Ramos (cell line): ENCODE data around the gene ZNF200.
"Not testable (repeated sequence)": the region's sequence is repeated elsewhere in the genome, so short reads cannot be mapped to it uniquely, and the experiment has no call there.

Source experiments
- in situ Hi-C: fragments of 300-500 bp; cut with MboI; formaldehyde crosslinking; loops from one replicate; pipeline ENCODE4 v1.14.3; 2022; ENCODE audit warnings: low sequenced_read_pairs; ENCODE audit not compliant: unreplicated experiment

ZNF200 gene

DNA sequence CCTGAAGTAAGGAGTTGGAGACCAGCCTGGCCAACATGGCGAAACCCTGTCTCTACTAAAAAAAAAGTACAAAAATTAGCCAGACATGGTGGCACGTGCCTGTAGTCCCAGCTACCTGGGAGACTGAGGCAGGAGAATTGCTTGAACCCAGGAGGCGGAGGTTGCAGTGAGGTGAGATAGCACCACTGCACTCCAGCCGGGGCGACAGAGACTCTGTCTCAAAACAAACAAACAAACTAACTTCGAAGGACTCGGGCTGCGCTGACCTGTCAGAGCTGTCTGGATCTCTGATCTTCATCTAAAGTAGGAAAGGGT is 52.7 kb downstream of the ZNF200 start:
- in situ Hi-C loops = not testable (repeated sequence)

DNA sequence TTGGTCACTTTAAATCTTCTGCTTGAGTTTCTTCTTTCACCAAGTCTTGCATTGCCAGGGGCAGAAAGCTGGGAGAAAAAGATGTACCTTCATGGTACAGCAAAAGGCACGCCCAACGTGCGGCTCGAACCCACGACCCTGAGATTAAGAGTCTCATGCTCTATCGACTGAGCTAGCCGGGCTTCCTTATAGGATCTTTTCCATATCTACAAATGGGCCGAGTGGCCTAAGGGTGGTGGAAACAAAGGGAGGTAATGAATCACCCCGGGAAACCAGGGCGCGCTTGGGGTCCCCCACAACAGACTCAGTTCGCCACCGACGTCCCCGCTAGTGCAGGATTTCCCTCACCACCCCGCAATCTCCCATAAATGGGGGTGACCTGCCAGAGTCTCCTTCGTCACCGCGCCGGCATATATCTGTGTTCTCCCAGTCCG is 54.5 kb downstream of the ZNF200 start:
- in situ Hi-C loops = no loop called here

DNA sequence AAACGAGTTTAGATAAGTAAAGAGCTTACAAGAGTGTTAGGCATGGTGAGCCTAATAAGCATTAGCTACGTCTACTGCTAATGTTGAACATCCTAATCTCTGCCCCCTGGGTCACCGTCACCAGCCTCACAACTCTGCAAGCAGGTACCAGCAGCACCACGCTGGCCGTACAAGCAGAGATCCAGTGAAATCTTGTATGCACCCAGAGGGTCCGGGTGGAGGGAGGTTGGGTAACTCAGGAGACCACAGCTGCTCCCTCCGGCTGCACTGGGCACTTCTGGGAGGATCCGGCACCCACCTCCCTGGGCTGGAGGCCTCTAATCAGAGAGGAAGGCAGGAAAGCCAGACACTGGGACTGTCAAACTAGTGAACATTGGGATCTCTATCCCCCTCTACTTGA is 55.3 kb downstream of the ZNF200 start:
- in situ Hi-C loops = no loop called here

DNA sequence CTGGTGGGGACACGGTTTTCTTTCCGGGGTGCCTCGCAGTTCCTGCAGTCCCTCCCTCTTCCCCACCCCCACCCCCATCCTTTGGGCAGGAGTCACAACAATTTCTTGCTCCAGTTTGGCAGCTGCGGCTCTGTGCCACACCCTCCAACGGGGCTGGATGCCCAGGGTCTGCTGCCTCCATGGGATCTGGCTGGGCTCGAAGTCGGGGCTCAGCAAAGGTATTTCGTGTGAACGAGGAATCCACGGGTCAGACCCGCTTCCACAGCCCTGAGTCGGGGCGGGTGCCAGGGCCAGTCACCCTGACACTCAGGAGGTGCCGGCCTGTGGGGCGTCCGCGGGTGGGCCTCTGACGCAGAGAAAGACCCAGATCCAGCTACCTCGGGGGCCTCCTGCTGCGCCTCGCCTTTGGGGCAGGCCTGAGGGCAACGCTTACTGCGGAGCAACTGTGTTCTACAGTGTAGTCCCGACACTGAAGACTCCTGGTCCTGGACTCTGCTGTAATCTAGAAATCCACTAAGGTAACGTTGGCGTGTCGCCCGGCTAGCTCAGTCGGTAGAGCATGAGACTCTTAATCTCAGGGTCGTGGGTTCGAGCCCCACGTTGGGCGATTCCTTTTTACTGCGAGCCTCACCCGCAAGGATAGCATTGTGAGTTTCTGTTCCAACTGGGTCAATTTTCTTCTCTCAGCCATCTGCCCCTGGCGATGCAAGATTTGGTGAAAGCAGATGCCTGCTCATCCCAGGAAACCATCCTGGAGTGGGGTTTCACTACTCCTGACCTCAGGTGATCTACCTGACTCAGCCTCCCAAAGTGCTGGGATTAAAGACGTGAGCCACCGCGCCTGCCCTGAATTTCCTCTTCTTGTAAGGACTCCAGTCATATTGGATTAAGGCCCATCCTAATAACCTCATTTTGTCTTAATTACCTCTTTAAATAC is 59.5 kb downstream of the ZNF200 start:
- in situ Hi-C loops = no loop called here

DNA sequence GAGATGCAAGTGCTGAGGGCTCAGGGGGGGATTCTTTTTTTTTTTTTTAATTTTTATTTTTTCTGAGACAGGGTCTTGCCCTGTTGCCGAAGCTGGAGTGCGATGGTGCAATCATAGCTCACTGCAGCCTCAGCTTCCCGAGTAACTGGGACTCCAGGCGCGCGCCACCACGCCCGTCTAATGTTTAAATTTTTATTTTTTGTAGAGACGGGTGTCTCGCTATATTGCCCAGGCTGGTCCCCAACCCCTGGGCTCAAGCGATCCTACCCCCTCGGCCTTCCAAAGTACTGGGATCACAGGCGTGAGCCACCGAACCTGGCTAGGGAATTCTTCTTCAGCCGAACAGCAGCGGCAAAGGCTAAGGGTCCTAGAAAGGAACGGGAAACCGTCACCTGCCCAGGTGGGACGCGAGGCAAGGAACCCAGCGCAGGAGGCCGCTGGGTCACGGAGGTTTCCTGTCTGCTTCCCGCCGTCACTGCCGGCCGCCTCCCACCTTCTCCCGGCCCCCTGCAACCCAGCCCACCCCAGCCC is 60.3 kb downstream of the ZNF200 start:
- in situ Hi-C loops = no loop called here

DNA sequence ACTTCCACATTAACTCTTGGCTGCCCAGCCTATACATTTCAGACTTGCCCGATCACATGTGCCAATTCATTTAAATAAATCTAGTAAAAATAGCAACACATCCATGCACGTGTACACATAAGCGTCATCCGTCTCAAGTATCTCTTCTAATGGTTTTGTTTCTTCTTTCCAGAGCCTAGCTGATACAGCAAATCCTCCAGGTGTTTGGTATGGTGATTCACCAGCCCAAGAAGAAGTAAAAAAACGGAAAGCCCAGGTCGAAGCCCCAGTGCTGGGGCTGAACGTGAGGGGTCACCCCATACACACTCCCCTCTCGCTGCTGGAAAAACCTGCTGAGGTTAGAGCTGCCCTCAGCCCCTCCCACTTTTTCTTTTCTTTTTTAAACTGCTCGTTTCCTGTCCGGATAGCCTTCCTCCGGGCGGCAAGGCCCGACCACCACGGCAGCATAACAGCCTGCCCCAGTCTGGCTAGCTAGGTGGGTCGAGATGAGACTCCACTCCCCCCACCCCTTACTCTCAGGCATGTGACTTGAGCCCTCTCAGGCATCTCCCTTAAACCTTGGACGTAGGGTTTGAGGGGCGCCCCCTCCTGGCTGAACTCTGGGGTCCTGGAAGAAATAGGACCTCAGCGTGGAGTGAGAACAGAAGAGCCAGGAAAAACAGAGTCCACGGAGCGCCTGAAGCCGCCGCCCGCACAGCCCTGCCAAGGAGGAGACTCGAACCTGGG is 60.9 kb downstream of the ZNF200 start:
- in situ Hi-C loops = no loop called here
